HG02852 (cell line): ENCODE data around the gene GRN.
"Not testable (repeated sequence)": the region's sequence is repeated elsewhere in the genome, so short reads cannot be mapped to it uniquely, and the experiment has no call there.

Source experiments
- ATAC-seq: cut with Tn5 transposase; IDR thresholded peaks from one replicate; pipeline ENCODE4 v1.9.1; 2021; ENCODE audit warnings: mild to moderate bottlenecking, moderate library complexity; ENCODE audit not compliant: unreplicated experiment

Gene GRN

GRCh38 chr17:44321246-44322120, 23.6 kb upstream of the GRN start:
- no peak for ATAC-seq

- ATAC-seq, result no peak
Measured at GRCh38 chr17:44322236-44322895, 22.7 kb upstream of the GRN start.

DNA sequence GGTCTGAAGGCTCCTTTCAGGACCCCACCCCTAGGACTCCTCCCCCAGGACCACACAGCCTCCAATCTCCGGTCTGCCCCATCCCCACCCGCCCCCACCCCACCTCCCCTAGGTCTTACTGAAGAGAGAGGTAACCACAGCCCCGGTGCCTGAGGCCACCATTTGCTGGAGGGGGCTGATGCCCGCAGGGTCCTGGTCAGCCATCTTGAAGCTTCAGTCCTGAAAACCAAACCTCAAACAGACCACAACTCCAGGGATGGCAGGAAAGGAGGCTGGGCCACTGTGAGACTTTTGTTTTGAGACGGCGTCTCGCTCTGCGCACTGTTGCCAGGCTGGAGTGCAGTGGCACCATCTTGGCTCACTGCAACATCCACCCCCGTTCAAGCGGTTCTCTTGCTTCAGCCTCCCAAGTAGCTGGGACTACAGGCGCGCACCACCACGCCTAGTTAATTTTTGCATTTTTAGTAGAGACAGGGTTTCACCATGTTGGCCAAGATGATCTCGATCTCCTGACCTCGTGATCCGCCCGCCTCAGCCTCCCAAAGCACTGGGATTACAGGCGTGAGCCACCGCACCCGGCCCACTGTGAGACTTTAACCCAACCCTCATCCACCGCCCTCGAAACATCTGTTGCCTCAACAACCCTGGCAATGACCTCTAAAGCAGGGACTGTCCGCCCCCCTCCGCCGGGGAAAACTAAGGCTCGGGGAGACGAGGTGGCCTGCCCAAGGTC, 21.6 kb upstream of the GRN start:
- no peak for ATAC-seq

- peak; percentile 1 for ATAC-seq
Measured at GRCh38 chr17:44324092-44324570, 21.0 kb upstream of the GRN start.

DNA sequence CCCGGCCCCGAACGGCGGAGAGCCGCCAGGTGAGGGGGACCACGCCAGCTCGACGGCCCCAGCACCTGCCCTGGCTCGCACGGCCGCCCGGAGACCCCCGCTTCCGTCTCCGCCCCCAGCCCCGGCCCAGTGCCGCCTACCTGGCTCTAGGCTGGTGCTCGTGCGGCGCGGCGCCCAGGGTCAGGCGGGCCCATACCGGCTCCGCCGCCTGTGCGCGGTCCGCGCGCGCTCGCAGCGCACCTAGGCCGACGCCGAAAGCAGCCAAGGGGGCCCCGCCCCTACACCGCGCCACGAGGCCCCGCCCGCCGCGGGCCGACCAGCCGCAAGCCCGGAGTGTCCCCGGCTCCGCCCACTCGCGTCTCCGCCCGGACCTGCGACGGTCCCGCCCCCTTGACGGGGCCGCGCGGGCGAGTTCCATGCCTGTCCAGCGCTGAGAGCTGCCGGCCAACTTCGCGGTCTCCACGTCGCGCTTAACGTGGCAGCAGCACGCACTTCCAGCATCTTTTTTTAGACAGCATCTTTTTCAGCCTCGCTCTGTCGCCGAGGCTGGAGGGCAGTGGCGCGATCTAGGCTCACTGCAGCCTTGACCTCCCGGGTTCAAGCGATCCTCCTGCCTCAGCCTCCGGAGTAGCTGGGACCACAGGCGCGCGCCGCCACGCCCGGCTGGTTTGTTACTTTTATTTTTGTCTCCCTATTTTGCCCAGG, 20.4 kb upstream of the GRN start, which contains the start of gene SLC25A39:
Gene SLC25A39 (minus strand): TSS at position 253 of the 705 bp plus-strand sequence. CDS start 1,261 bp downstream, outside the sequence.
- peak; percentile 57 for ATAC-seq

DNA sequence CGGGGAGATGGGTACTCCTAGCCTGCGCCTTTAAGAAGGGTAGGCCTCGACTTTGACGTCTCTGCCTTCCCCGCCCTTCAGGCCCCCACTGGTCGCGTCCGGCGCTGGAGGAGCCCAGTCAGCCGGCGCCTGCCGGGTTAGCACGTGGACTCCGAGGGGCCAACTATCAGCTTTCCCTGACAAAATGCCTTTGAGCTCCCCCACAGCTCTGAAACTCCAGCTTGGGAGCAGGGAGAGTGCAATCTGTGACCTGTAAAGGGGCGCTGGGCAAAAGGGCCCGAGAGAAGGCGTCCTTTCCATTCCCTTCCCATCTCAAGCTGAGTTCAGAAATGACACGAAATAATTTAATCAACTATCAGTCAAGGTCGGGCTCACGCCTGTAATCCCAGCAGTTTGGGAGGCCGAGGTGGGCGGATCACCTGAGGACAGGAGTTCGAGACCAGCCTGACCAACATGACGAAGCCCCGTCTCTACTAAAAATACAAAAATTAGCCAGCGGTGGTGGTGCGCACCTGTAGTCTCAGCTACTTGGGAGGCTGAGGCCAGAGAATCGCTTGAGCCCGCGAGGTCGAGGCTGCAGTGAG, 18.1 kb upstream of the GRN start:
- peak; percentile 49 for ATAC-seq

DNA sequence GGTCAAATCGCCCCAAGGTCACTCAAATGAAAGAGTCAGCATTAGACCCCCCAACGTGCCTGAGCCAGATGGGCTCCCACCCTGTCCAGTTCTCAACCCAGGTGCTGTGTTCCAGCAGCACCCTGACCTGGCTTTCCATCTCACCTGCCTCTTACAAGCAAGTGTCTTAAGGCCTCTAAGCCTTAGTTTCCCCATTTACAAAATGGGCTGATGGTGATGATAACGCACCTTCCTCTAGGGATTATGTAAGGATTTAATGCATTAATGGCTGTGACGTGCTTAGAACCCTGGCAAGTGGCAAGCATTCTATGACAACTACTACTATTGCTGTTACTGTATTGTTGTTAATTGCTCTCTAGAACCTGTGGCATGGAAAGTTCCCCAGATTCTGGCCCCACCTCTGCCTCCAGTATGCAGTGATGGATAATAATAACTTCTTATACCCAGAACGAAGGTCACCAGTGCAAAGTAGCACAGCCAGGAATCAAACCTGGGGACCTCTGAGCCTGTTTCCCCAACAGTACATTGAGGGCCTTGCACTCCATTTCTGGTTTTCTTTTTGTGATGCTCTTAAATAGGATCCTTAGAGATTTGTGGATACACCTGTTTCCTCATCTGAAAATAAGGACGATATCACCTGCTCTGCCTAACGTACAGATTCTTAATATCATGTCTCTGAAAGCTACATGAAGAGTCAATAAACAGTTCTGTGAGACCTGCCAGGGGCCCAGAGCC, 17.2 kb upstream of the GRN start:
- ATAC-seq, result no peak

DNA sequence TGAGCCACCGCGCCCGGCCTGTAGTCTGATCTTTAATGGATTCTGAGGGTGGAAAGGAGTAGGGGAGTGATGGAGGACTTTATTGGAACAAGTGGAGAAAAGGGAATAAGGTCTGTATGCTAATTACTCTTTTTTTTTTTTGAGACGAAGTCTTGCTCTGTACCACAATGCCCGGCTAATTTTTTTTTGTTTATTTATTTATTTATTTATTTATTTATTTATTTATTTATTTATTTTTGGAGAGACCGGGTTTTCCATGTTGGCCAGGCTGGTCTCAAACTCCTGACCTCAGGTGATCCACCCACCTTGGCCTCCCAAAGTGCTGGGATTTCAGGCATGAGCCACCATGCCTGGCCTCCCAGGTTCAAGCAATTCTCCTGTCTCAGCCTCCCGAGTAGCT, 15.6 kb upstream of the GRN start:
- not testable (repeated sequence) for ATAC-seq

DNA sequence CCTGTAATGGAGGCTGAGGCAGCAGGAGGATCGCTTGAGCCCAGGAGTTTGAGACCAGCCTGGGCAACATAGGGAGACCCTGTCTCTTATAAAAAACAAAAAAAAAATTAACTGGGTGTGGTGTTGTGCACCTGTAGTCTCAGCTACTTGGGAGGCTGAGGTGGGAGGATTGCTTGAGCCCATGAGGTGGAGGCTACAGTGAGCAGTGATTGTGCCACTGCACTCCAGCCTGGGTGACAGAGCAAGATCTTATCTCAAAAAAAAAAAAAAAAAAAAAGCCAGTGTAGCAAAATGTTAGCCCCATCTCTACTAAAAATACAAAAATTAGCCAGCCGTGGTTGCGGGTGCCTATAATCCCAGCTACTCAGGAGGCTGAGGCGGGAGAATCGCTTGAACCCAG, 14.8 kb upstream of the GRN start:
- not testable (repeated sequence) for ATAC-seq

DNA sequence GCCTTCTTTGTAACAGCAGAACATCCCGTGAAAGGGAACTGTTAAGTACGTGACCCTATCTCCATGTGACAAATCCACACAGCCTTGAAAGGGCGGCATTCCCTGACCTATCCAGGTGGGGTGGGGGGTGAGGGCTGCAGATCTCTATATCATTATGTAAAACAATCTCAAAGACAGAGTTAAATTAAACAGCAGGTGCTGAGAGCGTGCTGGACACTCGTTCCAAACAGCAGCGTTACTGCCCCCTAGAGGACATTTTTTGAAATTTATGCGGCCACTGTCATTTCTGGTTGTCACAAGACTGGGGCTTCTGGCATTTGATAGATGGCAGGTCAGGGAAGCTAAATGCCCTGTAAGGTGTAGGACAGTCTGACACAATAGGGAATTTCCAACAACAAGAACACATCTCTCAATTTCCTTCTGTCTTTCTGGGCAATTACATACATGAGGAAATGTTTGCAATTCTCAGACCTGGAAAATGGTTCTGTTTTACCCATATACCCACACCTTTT, 13.8 kb upstream of the GRN start:
- no peak for ATAC-seq

GRCh38 chr17:44333371-44333770, 11.7 kb upstream of the GRN start:
- ATAC-seq, result no peak

GRCh38 chr17:44334315-44334714, 10.8 kb upstream of the GRN start:
- no peak for ATAC-seq

DNA sequence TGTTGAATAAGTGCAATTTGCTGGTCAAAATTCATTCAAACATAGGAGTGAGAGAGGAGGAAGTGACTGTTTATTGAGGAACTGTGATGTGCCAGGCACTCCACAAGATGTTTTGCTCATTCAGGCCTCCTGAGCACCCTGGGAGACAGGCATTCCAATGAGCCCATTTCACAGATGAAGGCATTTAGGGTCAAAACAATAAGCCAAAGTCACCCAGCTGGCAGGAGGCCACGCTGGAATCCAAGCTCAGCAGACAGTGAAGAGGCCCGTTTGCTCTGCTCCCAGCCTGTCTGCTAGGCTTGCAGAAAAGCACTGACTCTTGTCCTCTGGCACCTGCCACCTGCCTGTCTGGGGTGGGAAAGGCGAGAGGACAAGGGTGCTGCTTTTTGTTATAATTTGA, 10.4 kb upstream of the GRN start:
- ATAC-seq, result no peak

DNA sequence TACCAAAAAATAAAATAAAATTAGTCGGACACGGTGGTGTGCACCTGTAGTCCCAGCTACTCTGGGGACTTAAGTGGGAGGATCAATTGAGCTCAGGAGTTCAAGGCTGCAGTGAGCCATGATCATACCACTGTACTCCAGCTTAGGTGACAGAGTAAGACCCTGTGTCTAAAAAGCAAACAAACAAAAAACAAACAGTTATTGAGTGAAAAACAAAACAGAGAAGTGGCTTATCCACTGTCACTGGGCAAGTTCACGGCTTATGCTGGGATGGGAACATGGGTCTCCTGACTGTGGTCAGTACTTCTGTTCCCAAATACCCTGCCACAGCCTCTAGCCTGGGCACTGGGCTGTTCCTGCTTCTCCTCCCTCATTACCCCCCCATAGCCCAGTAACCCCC, 9.5 kb upstream of the GRN start:
- ATAC-seq, result no peak

- ATAC-seq, result no peak
Measured at GRCh38 chr17:44335968-44336367, 9.1 kb upstream of the GRN start.

DNA sequence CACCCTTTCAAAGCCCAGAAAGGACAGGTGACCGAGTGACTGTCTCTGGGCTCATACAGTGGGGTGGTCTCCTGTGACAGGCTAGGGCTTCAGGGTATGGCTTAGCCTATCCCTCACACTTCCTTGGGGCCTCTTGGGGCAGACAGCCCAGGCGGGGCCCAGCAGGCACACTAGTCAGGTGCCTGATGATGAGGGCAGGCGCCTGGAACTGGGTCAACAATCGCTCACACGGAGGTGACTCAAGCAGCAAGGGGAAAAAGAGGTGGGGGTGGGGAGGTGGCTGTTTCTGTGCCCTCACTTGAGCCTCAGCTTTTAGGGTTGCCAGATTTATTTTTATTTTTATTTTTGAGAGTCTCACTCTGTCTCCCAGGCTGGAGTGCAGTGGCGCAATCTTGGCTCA, 6.4 kb upstream of the GRN start:
- no peak for ATAC-seq

DNA sequence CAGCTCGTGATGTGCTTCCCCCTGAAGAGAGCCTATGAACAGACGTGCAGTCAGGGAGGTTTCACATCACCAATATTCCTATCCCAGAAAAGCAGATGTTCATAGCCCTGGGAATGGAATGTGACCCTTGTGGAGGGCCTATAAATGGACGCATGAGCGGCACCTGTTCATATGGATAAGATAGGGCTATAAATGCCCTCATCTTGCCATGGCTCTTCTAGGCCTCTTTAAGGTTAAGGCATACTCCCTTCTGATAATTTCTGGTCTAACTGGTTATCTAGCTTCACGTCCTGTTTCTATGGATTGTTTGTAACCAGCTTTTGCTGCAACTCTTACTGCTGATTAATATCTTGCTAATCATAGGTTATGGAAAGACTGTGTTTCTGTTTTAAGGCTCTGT, 4.5 kb upstream of the GRN start:
- ATAC-seq, result not testable (repeated sequence)

- no peak for ATAC-seq
Measured at GRCh38 chr17:44343510-44344209, 1.4 kb upstream of the GRN start.

GRCh38 chr17:44345454-44346026, 438 bp downstream of the GRN start:
- peak; percentile 9 for ATAC-seq
